ENCODE results near the gene ATPAF2. TPM values are rescaled to one million over a fixed set of nuclear protein-coding genes. Genes with fewer than 3 reads are reported as not detected.

The ATPAF2 gene
- total RNA-seq, 1 experiment from 2014 or later: 46.1 TPM

- no peak for TF ChIP-seq ZBTB33 (IDR thresholded peaks at IDR 0.05; ENCODE audit: extremely low read depth, insufficient replicate concordance, low read length)
- TF ChIP-seq SRF (IDR thresholded peaks at IDR 0.05; ENCODE audit: low read depth): no peak
- no peak for TF ChIP-seq ZFX (IDR thresholded peaks at IDR 0.05)
- no peak for TF ChIP-seq SP1 (IDR thresholded peaks at IDR 0.05; ENCODE audit: low read depth)
Measured at GRCh38 chr17:17982801-17983200, 56.2 kb downstream of the ATPAF2 start (continued).

GRCh38 chr17:17981330-17981729 is 57.6 kb downstream of the ATPAF2 start:
- no peak for DNase-seq (ENCODE audit: low read depth, low spot score)

More at GRCh38 chr17:17981330-17981729, 57.6 kb downstream of the ATPAF2 start:
- no TSS peak for BruUV-seq (replicated peaks)
- Histone ChIP-seq H3K9ac (ENCODE audit: low read length) (no peak overlapping the region), H3K4me2 (ENCODE audit: low read length) (no peak overlapping the region), H3K36me3 (ENCODE audit: control insufficient read depth in 1 of 2, insufficient read depth in 2 of 2, low read length in 2 of 2) (no peaks in the 10 kb centered on the region), H3K4me3 (replicated peaks in 1 of 2; ENCODE audit: low read depth in 1 of 2, low read length in 2 of 2) (no peak overlapping the region), H3K9me3 (ENCODE audit: control insufficient read depth in 1 of 2, insufficient read depth in 1 of 2, low read depth in 1 of 2, low read length in 2 of 2) (no peaks in the 10 kb centered on the region), H2AFZ (ENCODE audit: low read depth, low read length, poor library complexity, severe bottlenecking) (no peak overlapping the region), H4K20me1 (ENCODE audit: insufficient read depth) (no peaks in the 10 kb centered on the region), H3K27me3 (ENCODE audit: insufficient read depth, low read length) (no peaks in the 10 kb centered on the region), H3K79me2 (ENCODE audit: insufficient read depth, low read length) (no peaks in the 10 kb centered on the region), H3K9me2 (ENCODE audit: insufficient read depth) (no peaks in the 10 kb centered on the region), H3K27ac (ENCODE audit: low read depth, low read length) (no peak overlapping the region), H3K4me1 (ENCODE audit: control insufficient read depth in 1 of 2, insufficient read depth in 2 of 2, low read length in 2 of 2) (peaks cover 0 to 6% of the 10 kb centered on the region in 2 experiments; a peak in 1 of 4 replicates)
- RAD21 ChIA-PET (ENCODE audit: low non-redundant PET in 1 of 2, low total read pairs in 2 of 2, uncharacterized antibody in 2 of 2, unreplicated experiment in 2 of 2): no interaction called here
- ATAC-seq: no peak
- intact Hi-C loops (cut with micrococcal nuclease): no loop called here
- CTCF ChIA-PET: no interaction called here
- POLR2A ChIA-PET: no interaction called here
- no peak for TF ChIP-seq ATF3 (IDR thresholded peaks at IDR 0.05)
- TF ChIP-seq ZFX (IDR thresholded peaks at IDR 0.05): no peak
- TF ChIP-seq RAD21 (IDR thresholded peaks at IDR 0.05; ENCODE audit: low read depth): no peak
- TF ChIP-seq TCF7L2 (IDR thresholded peaks at IDR 0.05; ENCODE audit: borderline replicate concordance, extremely low read depth, insufficient read depth, insufficient read length): no peak
- no peak for TF ChIP-seq YY1 (IDR thresholded peaks at IDR 0.05; ENCODE audit: extremely low read depth, insufficient replicate concordance, low read depth, low read length)
- no peak for TF ChIP-seq SRF (IDR thresholded peaks at IDR 0.05; ENCODE audit: low read depth)
- TF ChIP-seq SIN3A (IDR thresholded peaks at IDR 0.05; ENCODE audit: low read depth): no peak
- no peak for TF ChIP-seq CEBPB (IDR thresholded peaks at IDR 0.05; ENCODE audit: low read depth)
- TF ChIP-seq SP1 (IDR thresholded peaks at IDR 0.05; ENCODE audit: low read depth): no peak
- no peak for TF ChIP-seq CTCF (IDR thresholded peaks at IDR 0.05 in 2 of 3, conservative IDR thresholded peaks at IDR 0.05 in 1 of 3; ENCODE audit: borderline replicate concordance in 1 of 3, insufficient read depth in 1 of 3, low read depth in 2 of 3, low read length in 2 of 3)
- no peak for TF ChIP-seq POLR2A (IDR thresholded peaks at IDR 0.05; ENCODE audit: borderline replicate concordance, extremely low read depth, insufficient read depth, insufficient read length)
- TF ChIP-seq MAX (IDR thresholded peaks at IDR 0.05): no peak
- no peak for TF ChIP-seq JUND (IDR thresholded peaks at IDR 0.05)
- no peak for TF ChIP-seq EGR1 (IDR thresholded peaks at IDR 0.05; ENCODE audit: low read depth)
- TF ChIP-seq POLR2AphosphoS5 (IDR thresholded peaks at IDR 0.05; ENCODE audit: low read depth, low read length): no peak
- no peak for TF ChIP-seq ZBTB33 (IDR thresholded peaks at IDR 0.05; ENCODE audit: extremely low read depth, insufficient replicate concordance, low read length)
- no peak for TF ChIP-seq CBX3 (IDR thresholded peaks at IDR 0.05; ENCODE audit: low read depth)
